Liver (tissue), 9 donors: ENCODE measurements around the gene ANKLE1. TPM values are rescaled to one million over a fixed set of nuclear protein-coding genes. Genes with fewer than 3 reads are reported as not detected.

Experiments used
- DNase-seq: peaks from one replicate; pipeline ENCODE4 v3.0.0-alpha.2; 2017; ENCODE audit warnings: low spot score
- H3K27ac ChIP-seq, 2 donors: one replicate each; pipeline ENCODE4 v1.7.0; 2013; ENCODE audit warnings: inconsistent platforms in 2 of 2, low read length in 2 of 2, control low read depth in 1 of 2, low read depth in 1 of 2, mild to moderate bottlenecking in 1 of 2
- H3K27me3 ChIP-seq, 4 donors: one replicate each; pipeline versions ENCODE4 v1.6.1 to v1.7.0; 2013; ENCODE audit warnings: low read length in 3 of 4, inconsistent platforms in 1 of 4, mild to moderate bottlenecking in 1 of 4, moderate library complexity in 1 of 4; ENCODE audit not compliant: control insufficient read depth in 4 of 4, insufficient read depth in 4 of 4
- H3K36me3 ChIP-seq, 4 donors: one replicate each; pipeline versions ENCODE4 v1.6.1 to v1.7.0; 2013; ENCODE audit warnings: low read length in 3 of 4, mild to moderate bottlenecking in 3 of 4, low read depth in 1 of 4, moderate library complexity in 1 of 4; ENCODE audit not compliant: control insufficient read depth in 4 of 4, insufficient read depth in 3 of 4
- H3K4me1 ChIP-seq, 4 donors: one replicate each; pipeline versions ENCODE4 v1.6.1 to v1.7.0; 2013; ENCODE audit warnings: low read length in 3 of 4, mild to moderate bottlenecking in 3 of 4, moderate library complexity in 1 of 4; ENCODE audit not compliant: control insufficient read depth in 4 of 4, insufficient read depth in 4 of 4
- H3K4me3 ChIP-seq, 3 donors: one replicate each; pipeline versions ENCODE4 v1.6.1 to v1.7.0; 2013; ENCODE audit warnings: low read length in 3 of 3, control low read depth in 1 of 3, low read depth in 1 of 3, mild to moderate bottlenecking in 1 of 3
- H3K9ac ChIP-seq, 2 donors: one replicate each; pipeline ENCODE4 v1.7.0; 2013; ENCODE audit warnings: low read length in 2 of 2, mild to moderate bottlenecking in 2 of 2, moderate library complexity in 2 of 2, control low read depth in 1 of 2, low read depth in 1 of 2
- H3K9me3 ChIP-seq, 4 donors: one replicate each; pipeline versions ENCODE4 v1.6.1 to v1.7.0; 2013; ENCODE audit warnings: low read length in 3 of 4; ENCODE audit not compliant: control insufficient read depth in 4 of 4
- ATF3 ChIP-seq: IDR thresholded peaks from 2 replicates; pipeline ENCODE4 v1.6.1; 2016; ENCODE audit warnings: antibody characterized with exemption
- CTCF ChIP-seq: fragments of 150-350 bp; IDR thresholded peaks from 2 replicates; pipeline ENCODE4 v1.5.1; 2017; ENCODE audit warnings: improper control_type of control experiment, low read depth, low read length; ENCODE audit not compliant: missing input control
- EGR1 ChIP-seq, 2 donors: IDR thresholded peaks; 2 replicates each; pipeline ENCODE4 v1.6.1; 2016 to 2018; ENCODE audit warnings: antibody characterized with exemption in 2 of 2, low read depth in 2 of 2
- FOXA1 ChIP-seq: IDR thresholded peaks from 2 replicates; pipeline ENCODE4 v1.6.1; 2016; ENCODE audit warnings: antibody characterized with exemption
- FOXA2 ChIP-seq: IDR thresholded peaks from 2 replicates; pipeline ENCODE4 v1.6.1; 2016; ENCODE audit warnings: antibody characterized with exemption
- GABPA ChIP-seq, 2 donors: IDR thresholded peaks in 1 of 2; conservative IDR thresholded peaks in 1 of 2; 2 replicates each; pipeline ENCODE4 v1.6.1; 2016; ENCODE audit warnings: antibody characterized with exemption in 2 of 2, mild to moderate bottlenecking in 1 of 2, moderate library complexity in 1 of 2
- HNF4A ChIP-seq, 2 donors: conservative IDR thresholded peaks; 2 replicates each; pipeline ENCODE4 v1.6.1; 2016; ENCODE audit warnings: antibody characterized with exemption in 2 of 2, mild to moderate bottlenecking in 2 of 2
- HNF4G ChIP-seq: IDR thresholded peaks from 2 replicates; pipeline ENCODE4 v1.6.1; 2016; ENCODE audit warnings: antibody characterized with exemption
- JUND ChIP-seq, 2 donors: IDR thresholded peaks; 2 replicates each; pipeline ENCODE4 v1.6.1; 2016; ENCODE audit warnings: antibody characterized with exemption in 2 of 2
- MAX ChIP-seq: IDR thresholded peaks from 2 replicates; pipeline ENCODE4 v1.6.1; 2016; ENCODE audit warnings: antibody characterized with exemption
- NR2F2 ChIP-seq: IDR thresholded peaks from 2 replicates; pipeline ENCODE4 v1.6.1; 2016; ENCODE audit warnings: antibody characterized with exemption
- RAD21 ChIP-seq, 2 donors: IDR thresholded peaks; 2 replicates each; pipeline ENCODE4 v1.6.1; 2016; ENCODE audit warnings: antibody characterized with exemption in 2 of 2, mild to moderate bottlenecking in 2 of 2
- REST ChIP-seq: IDR thresholded peaks from 2 replicates; pipeline ENCODE4 v1.6.1; 2016; ENCODE audit warnings: antibody characterized with exemption, mild to moderate bottlenecking
- RXRA ChIP-seq, 2 donors: IDR thresholded peaks; 2 replicates each; pipeline ENCODE4 v1.6.1; 2017 to 2018; ENCODE audit warnings: antibody characterized with exemption in 2 of 2, mild to moderate bottlenecking in 1 of 2
- SP1 ChIP-seq: IDR thresholded peaks from 2 replicates; pipeline ENCODE4 v1.6.1; 2018; ENCODE audit warnings: antibody characterized with exemption, mild to moderate bottlenecking
- TAF1 ChIP-seq: conservative IDR thresholded peaks from 2 replicates; pipeline ENCODE4 v1.6.1; 2016; ENCODE audit warnings: antibody characterized with exemption, mild to moderate bottlenecking
- YY1 ChIP-seq: IDR thresholded peaks from 2 replicates; pipeline ENCODE4 v1.6.1; 2016; ENCODE audit warnings: antibody characterized with exemption, mild to moderate bottlenecking
- ZBTB33 ChIP-seq: IDR thresholded peaks from 2 replicates; pipeline ENCODE4 v1.6.1; 2016; ENCODE audit warnings: antibody characterized with exemption
- WGBS: extraction: QIAGEN DNeasy Blood & Tissue Kit; methylation state at CpG from one replicate; pipeline ENCODE4 v1.1.7; 2013; 5-methylcytosine and 5-hydroxymethylcytosine counted together
- polyA plus RNA-seq, 2 donors: library from polyadenylated mRNA; stranded (reverse) in 1 of 2; unstranded in 1 of 2; fragments of 200-250 nt in 1 of 2; fragments of >200 nt in 1 of 2; fragmentation: Nextera tagmentation in 1 of 2; extraction: Ambion mirVana in 1 of 2; gene quantifications; one replicate each; pipeline versions ENCODE4 v1.2.1 to v1.2.3, GENCODE V29; 2013 to 2015
- total RNA-seq, 2 donors: library from RNA; depleted of rRNA; stranded (reverse); fragments of >200 nt; gene quantifications; one replicate each; pipeline ENCODE4 v1.2.3, GENCODE V29; 2014
- donor health status: healthy.
- donor health status: healthy.
- donor health status: healthy.
- donor health status: healthy.
- donor health status: healthy.

Gene ANKLE1
- total and polyA plus RNA-seq, 4 donors: 0.10 to 43.2 (median 0.29) TPM

- Histone ChIP-seq H3K27ac (no peak overlapping the region), H3K9ac (no peak overlapping the region), H3K4me3 (no peak overlapping the region), H3K4me1 (peaks cover 0 to 8% (median 3%) of the 10 kb centered on the region in 4 donors), H3K36me3 (no peaks in the 10 kb centered on the region), H3K27me3 (no peaks in the 10 kb centered on the region), H3K9me3 (no peaks in the 10 kb centered on the region)
- TF ChIP-seq SP1: no peak
- TF ChIP-seq RXRA (IDR thresholded peaks at IDR 0.05): no peak
- TF ChIP-seq FOXA1: no peak
- TF ChIP-seq NR2F2: no peak
- no peak for TF ChIP-seq CTCF
- no peak for TF ChIP-seq YY1
- no peak for TF ChIP-seq EGR1 (IDR thresholded peaks at IDR 0.05; ENCODE audit: low read depth in 2 of 2)
- TF ChIP-seq FOXA2: no peak
- no peak for TF ChIP-seq RAD21 (IDR thresholded peaks at IDR 0.05)
- TF ChIP-seq HNF4A (conservative IDR thresholded peaks at IDR 0.05): no peak
- no peak for TF ChIP-seq TAF1
- 94% methylated on average over 9 of the region's 9 CpGs for WGBS
- no peak for DNase-seq
These were observed 22.5 kb upstream of the ANKLE1 start for GRCh38 chr19:17259118-17259780.

- TF ChIP-seq RAD21 (IDR thresholded peaks at IDR 0.05) (no peak), JUND (IDR thresholded peaks at IDR 0.05) (no peak), ATF3 (no peak), HNF4G (no peak), RXRA (IDR thresholded peaks at IDR 0.05) (no peak), SP1 (no peak), FOXA2 (no peak), ZBTB33 (no peak), GABPA (IDR thresholded peaks at IDR 0.05 in 1 of 2, conservative IDR thresholded peaks at IDR 0.05 in 1 of 2) (no peak), NR2F2 (no peak), REST (no peak), EGR1 (IDR thresholded peaks at IDR 0.05; ENCODE audit: low read depth in 2 of 2) (no peak), YY1 (no peak), FOXA1 (no peak), TAF1 (no peak), MAX (no peak), CTCF (no peak), HNF4A (conservative IDR thresholded peaks at IDR 0.05) (no peak)
- WGBS: 60% methylated on average over 1 of the region's 1 CpG
- Histone ChIP-seq H3K9me3 (no peaks in the 10 kb centered on the region), H3K9ac (no peak overlapping the region), H3K4me1 (peaks cover 0 to 5% (median 2%) of the 10 kb centered on the region in 4 donors), H3K4me3 (no peak overlapping the region), H3K27me3 (no peaks in the 10 kb centered on the region), H3K27ac (no peak overlapping the region), H3K36me3 (no peaks in the 10 kb centered on the region)
- DNase-seq: no peak
These were observed 21.8 kb upstream of the ANKLE1 start for GRCh38 chr19:17259934-17260333.
